ENCODE results near the gene MROH7.

The MROH7 gene

DNA sequence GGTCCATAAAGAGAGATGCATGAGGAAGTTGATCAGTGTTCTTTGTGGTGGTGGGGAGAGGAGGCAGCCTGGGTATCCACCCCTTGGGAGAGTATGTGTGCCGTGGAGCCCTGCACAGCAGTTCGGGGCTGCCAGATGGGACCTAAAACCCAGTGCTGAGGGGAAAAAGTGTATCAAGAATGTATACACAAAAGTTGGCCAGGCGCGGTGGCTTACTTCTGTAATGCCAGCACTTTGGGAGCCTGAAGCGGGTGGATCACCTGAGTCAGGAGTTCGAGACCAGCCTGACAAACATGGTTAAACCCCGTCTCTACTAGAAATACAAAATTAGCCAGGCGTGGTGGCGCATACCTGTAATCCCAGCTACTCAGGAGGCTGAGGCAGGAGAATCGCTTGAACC is 70.0 kb downstream of the MROH7 start:
- DNase-seq (ENCODE audit: low read depth, low spot score) = no peak

DNA sequence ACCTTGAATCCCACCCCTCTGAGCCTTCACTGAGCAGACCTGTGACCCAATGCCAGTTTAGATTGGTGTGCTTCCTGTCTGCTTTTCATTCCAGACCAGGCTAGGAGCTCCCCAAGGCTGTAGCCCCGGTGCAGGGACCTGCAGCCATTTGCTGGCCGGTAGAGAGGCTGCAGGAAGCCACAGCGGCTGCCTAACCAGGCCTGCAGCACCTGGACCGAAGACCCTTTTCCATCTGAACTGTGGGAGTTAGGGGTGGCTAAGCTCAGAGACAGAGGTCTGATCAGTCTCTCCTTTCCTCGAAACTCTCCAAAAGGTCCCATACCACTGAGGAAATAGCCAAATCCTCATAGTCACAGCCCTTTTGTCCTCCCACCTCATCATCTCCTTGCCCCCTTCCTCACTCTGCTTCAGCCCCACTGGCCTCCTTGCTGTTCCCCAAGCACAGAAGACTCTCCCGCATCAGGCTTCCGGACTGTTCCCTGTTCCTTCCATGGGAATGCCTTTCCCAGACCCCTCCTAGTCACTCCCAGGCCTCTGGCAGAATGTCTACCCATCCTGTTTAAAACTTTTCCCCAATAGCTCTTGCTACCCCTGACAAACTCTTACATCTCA is 73.4 kb downstream of the MROH7 start:
- no peak for DNase-seq (ENCODE audit: low read depth, low spot score)
- peak overlapping the region; percentile 62 for H3K4me3 ChIP-seq (ENCODE audit: low read length)

More for the DNA sequence above, 70.0 kb downstream of the MROH7 start:
- H3K4me3 ChIP-seq (ENCODE audit: low read length) = no peak overlapping the region

DNA sequence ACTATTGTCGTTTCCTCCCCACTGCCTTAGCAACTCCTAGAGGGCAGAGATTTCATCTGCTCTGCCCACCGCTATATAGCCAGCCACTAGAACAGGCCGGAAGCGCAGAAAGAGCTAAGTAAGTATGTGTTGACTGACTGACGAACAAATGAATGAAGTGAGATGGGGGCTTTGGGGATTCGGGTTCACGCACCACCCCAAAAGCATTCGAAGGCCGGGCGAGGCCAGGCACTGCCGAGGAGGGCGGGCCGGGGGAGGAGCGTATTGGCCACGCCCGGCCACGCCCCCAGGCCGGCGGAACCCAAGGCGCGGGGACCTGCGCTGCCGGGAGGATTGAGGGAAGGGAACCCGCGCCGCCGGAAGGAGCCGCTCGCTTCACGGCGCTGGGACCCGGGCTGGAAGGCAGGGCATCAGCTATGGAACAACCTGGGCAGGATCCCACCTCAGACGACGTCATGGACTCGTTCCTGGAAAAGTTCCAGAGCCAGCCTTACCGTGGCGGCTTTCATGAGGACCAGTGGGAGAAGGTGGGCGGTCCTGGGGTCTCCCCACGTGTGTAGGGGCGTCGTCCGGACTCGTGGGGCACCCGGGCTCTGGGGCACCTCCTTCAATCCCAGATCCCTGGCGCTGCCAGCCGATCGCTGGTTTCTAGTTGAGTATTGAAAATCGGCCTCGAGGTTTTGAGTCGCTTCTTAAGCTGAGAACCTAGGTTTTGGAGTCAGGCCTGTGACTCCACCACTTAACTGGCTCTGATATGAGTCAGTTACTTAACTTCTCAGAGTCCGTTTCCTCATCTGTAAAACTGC is 74.1 kb downstream of the MROH7 start, which contains the start of gene TTC4:
Gene TTC4 (plus strand): TSS at position 369 of the 806 bp plus-strand sequence. CDS start 48 bp downstream, at position 417.
- peak within 1 kb of the TSS; percentile 62 for H3K4me3 ChIP-seq (ENCODE audit: low read length)
- peak; percentile 68 for DNase-seq (ENCODE audit: low read depth, low spot score)

DNA sequence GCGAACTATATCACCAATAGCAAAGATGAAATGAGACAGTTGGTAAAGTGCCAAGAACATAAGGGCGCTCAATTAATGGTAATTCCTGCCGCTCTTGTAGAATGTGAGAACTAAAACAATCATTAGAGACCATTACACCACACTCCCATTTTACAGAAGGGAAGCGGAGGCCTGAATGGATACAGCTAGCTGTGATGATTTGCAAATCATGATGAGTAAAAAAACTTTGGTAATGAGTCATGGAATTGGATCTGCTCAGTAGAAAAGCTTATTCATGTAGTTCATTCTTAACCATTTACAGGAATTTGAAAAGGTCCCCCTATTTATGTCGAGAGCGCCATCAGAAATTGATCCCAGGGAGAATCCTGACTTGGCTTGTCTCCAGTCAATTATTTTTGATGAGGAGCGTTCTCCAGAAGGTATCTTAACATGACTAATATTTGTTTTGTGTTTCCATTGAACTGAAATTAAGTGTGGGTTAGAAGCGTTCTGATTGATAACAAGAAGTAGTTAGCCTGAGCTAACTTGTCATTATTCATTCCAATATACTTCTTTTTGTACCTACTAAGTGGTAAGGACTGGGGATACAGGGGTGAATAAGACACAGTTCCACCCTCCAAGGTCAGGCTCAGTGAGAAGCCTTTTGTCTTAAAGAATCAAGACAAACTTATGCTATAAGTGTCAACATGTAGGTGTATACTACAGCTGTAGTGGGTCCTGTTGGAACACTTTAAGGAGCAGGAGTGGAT is 74.9 kb downstream of the MROH7 start:
- DNase-seq (ENCODE audit: low read depth, low spot score) = no peak
- H3K4me3 ChIP-seq (ENCODE audit: low read length) = peak overlapping the region; percentile 62

DNA sequence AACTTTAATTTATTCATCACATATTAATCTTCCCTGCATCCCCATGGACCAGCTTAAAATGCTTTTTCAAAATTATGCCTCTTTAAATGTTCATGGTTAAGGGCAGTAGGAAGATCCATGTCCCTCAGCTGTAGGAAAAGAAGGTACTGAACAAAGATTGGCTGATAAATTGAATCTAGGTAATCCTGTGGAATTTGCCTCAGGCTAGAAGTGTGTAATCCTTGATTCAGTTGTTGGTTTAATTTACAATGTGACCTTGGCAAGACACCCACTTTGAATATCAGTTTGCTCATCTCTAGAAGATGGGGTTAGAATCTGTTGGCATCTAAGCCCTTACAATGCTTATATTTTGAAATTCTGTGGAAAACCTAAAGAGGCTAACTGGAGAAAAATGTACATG is 80.1 kb downstream of the MROH7 start:
- H3K4me3 ChIP-seq (ENCODE audit: low read length) = no peak overlapping the region
- DNase-seq (ENCODE audit: low read depth, low spot score) = no peak

DNA sequence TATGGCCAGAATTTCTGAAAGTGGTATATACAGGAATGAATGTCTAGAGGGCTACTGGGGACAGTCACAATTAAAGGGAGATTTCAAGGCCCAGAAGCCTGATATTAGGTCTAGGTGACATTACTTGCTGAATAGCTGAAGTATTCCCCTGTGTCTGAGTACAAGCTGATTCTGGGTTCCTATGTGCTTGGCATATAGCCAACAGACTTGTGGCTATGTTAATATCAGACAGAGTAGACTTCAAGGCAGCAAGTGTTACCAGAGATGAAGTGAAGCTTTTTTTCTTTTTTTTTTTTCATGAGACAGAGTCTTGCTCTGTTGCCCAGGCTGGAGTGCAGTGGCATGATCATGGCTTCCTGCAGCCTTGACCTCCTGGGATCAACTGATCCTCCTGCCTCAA is 82.4 kb downstream of the MROH7 start:
- peak; percentile 14 for DNase-seq (ENCODE audit: low read depth, low spot score)

DNA sequence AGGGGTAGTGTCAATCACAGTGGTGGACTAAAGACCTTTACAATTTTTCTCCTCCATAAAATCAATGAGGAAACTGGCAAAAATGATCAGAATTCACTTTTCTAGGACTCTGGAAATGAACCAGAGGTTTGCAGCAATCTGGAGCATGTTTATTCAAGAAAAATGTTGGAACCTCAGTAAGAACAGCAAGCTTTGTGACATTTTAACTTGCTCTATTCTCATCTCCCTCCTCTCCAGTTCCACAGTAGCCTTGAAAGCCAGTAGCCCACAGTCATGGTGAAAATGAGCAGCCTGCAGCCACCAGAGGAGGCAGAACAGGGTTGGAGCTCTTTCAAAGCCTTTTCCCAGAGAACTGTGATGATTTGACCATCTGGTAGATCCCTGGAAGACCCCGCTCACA is 83.2 kb downstream of the MROH7 start:
- DNase-seq (ENCODE audit: low read depth, low spot score) = no peak
- H3K4me3 ChIP-seq (ENCODE audit: low read length) = no peak overlapping the region

More for the DNA sequence above, 82.4 kb downstream of the MROH7 start:
- no peak overlapping the region for H3K4me3 ChIP-seq (ENCODE audit: low read length)

DNA sequence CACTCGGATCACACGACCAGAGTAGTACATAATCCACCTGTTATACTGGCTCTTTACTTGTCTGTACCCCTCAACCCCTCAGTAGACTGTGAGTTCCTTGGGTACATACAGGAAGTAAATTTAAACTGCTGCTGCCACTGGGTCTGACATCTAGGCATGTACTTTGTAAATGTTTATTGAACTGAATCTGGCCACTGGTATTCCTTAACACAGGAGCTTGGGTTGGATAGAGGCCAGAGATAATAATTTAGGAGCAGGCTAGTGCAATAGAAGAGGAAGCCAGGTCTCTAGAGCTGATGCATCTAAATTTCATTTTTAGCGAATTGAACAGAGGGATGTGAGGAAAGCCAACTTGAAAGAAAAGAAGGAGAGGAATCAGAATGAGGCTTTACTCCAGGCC is 86.4 kb downstream of the MROH7 start:
- DNase-seq (ENCODE audit: low read depth, low spot score) = no peak

DNA sequence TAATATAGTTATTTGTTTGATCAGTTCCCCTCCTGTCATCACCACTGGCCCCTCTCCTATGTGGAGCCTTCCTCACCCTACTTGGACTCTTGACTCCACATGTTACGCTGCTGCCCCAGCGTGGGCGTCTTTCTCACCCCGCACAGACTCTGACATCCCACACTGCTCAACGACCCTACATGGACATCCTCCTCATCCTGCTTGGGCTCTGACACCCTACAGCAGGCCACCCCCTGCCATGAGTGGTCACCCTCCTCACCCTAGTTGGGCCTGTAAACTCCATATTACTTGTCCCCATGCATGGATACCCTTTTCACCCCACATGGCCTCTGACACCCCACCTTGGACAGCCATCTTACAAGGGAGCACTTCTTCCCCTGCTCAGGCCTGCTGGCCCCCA is 95.1 kb downstream of the MROH7 start:
- no peak for DNase-seq (ENCODE audit: low read depth, low spot score)
- no peak overlapping the region for H3K4me3 ChIP-seq (ENCODE audit: low read length)

More for the DNA sequence above, 86.4 kb downstream of the MROH7 start:
- no peak overlapping the region for H3K4me3 ChIP-seq (ENCODE audit: low read length)

DNA sequence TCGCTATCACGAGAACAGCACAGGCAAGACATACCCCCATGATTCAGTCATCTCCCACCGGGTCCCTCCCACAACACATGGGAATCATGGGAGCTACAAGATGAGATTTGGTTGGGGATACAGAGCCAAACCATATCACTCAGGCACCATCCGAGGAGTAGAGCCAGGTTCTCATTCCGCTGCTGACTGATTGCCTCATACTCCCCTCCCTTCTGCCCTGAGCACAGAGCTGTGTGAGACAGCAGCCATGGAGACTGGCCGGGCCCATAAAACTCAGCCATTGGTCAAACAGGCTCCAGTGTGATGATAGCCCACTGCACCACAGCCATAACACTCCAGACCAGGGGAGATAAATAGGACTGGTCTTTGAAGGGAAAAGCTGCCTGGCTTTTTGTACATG is 96.7 kb downstream of the MROH7 start:
- DNase-seq (ENCODE audit: low read depth, low spot score) = no peak

DNA sequence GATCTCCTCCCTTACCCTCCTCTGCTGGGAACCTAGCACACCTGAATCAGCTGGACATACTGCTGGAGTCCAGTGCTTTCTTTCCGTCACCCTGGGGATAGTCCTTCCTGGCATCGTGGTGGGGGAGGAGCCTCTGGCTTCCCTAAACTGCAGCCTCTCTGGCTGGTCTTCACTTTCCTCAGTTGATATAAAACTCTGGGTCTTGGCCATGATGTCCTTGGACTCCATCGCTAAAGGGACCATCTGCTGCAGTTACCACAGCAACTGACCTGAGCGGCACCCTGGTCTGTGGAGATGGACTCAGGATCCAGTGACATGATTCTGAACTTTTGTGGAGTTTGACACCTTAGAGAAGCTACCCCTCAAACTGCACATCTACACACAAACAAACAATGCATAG is 99.9 kb downstream of the MROH7 start:
- DNase-seq (ENCODE audit: low read depth, low spot score) = no peak
- no peak overlapping the region for H3K4me3 ChIP-seq (ENCODE audit: low read length)

More for the DNA sequence above, 96.7 kb downstream of the MROH7 start:
- H3K4me3 ChIP-seq (ENCODE audit: low read length) = no peak overlapping the region

DNA sequence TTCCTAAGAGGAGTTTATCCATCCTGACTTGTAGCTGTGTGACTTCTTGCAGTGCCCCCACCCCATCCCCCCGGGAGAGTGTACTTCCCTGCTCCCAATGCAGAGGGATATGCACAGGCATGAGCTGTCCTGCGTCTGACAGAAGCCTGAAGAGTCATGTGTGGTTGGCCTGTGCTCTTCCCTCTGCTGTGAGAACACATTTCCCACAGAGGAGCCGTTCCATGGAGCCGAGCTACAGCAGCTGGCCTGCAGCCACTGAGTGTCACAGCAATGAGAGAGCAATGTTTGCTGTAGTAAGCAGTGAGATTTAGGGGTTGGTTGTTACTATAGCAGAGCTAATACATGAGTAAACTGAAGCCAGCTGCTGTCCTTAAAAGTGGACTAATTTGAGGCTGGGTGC is 100.7 kb downstream of the MROH7 start:
- no peak overlapping the region for H3K4me3 ChIP-seq (ENCODE audit: low read length)
- DNase-seq (ENCODE audit: low read depth, low spot score) = no peak

DNA sequence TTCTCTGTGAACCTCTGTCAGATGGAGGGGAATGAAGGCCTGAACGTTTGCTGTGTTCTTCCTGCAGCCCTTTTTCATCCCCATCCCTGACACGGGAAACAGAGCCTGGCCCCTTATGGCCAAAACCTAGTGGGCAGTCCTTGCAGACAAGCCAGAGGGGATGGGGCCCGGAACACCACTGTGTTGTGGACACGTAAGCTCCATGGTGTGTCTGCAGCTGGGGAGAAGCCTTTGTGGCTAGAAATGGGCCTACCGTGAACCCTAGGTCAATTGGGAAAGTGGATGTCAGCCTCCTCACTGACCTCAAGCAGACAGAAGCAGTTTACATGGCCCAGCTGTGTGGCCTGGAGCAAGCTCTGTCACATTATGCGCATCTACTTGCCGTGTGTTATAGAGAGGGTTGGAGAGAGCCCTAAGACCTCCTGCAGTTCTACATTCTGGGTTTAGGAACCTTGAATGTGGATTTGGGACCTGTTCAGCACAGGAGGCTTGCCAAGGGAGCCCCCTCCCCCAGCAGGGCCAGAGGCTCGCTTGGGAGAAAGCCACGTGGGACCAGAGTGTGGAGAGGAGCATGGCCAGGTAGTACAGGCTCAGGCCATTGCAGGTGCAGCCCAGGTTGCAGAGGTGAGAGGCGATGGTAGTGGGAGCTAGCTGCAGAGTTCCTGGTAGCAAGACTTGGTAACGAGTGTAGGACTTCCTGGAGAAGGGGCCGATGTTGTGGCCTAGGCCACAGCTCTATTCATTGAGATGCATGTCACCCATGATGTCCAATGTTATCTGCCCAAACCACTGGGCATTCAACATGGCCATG is 102.0 kb downstream of the MROH7 start:
- no peak overlapping the region for H3K4me3 ChIP-seq (ENCODE audit: low read length)
- no peak for DNase-seq (ENCODE audit: low read depth, low spot score)

DNA sequence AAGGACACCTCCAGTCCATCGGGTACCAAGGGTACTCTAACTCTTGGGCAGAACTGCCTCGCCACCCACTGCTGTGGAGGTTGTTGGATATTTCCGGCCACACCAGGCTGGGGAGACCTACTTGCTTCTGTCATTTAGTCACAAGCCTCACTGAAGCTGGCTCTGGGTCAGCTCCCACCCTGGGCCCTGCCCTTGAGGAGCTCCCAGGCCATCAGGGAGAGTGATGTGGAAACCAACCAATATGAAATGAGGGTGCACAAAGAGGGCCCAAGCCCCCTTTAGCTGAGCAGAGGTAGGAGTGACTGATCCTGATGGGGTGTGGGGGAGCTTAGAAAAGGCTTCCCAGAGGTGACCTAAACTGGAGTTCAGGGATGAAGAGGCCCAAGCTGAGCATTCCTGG is 103.1 kb downstream of the MROH7 start:
- DNase-seq (ENCODE audit: low read depth, low spot score) = no peak
- H3K4me3 ChIP-seq (ENCODE audit: low read length) = no peak overlapping the region

DNA sequence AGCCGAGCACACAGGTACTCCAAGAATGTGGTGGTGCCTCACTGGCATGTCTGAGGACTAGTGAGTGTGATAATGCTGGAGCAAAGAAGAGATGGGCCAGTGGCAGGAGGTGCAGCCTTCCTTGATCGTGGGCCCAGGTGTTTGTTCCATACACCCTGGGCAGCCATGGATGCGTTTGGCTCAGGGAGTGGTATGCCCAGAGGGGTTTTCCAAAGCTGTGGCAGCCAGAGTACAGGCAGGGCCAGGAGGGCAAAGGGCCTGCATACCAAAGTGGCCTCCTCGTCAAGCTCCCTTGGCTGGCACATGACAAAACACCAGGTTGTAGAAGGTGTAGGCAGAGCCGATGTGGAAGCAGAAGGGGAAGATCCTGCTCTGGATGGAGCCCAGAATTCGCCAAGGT is 103.7 kb downstream of the MROH7 start:
- DNase-seq (ENCODE audit: low read depth, low spot score) = no peak
- no peak overlapping the region for H3K4me3 ChIP-seq (ENCODE audit: low read length)

DNA sequence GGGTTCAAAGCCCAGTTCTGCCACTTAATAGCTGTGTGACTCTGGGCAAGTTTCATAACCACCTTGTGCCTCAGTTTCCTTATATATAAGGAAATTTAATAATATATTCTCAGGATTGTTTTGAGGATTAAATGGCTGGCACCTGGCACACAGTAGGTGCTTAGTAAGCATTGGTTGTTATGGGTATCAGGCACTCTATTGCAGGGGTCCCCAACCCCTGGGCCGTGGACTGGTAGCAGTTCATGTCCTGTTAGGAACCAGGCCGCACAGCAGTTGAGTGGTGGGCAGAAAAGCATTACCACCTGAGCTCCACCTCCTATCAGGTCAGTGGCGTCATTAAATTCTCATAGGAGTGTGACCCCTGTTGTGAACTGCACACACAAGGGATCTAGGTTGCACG is 104.3 kb downstream of the MROH7 start:
- no peak overlapping the region for H3K4me3 ChIP-seq (ENCODE audit: low read length)
- DNase-seq (ENCODE audit: low read depth, low spot score) = no peak

DNA sequence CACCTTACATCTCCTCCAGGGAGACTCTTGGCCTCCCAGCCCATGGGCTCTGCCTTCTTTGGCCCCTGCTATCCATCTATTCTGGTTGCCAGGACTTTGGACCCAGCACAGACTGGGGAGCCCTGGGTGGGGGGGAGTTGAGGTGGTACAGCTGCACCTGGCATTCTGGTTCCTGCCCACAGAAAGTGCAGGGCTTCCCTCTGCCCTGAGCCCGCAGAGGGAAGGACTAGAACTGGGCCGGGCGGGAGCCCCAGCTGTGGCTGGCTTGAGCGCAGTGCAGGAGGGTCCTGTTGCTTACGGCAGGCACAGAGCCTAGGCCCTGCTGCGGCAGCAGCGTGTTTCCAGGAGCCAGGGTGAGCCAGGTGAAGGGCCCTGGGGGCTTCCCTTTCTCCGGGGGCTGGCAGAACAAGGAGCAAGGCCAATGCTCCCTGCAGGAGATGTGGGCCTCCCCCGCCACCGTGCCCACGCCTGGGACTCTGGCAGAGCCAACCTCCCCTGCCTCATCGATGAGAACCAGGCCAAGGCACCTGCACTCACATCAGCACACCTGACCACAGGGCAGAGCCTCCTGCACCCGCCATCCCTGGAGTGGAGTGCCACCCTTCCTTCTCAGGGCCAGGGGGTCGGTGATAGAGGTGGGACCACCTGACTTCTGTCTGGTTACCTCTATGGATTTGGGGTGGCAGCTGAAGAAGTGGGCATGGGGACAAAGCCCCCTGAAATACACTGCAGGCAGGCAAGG is 106.7 kb downstream of the MROH7 start:
- DNase-seq (ENCODE audit: low read depth, low spot score) = no peak
- H3K4me3 ChIP-seq (ENCODE audit: low read length) = no peak overlapping the region

DNA sequence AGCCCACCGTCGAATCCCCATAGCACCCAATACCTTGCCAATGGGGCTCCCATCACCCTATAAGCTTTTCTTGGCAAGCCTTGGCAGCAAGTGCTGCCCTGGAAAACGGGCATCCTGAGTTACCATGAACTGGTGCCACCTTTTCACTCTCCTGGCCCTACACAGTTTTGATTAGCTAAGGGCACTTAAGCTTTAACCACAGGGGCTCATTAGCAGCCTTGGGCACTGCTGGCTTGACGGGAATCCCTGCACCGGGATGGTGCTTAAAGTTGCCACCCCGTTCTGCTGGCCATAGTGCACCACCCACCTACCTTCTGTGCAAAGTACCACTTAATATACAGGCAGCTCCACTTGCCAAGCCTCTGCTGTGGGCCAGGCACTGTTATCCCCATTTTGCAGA is 109.0 kb downstream of the MROH7 start:
- no peak overlapping the region for H3K4me3 ChIP-seq (ENCODE audit: low read length)
- no peak for DNase-seq (ENCODE audit: low read depth, low spot score)

DNA sequence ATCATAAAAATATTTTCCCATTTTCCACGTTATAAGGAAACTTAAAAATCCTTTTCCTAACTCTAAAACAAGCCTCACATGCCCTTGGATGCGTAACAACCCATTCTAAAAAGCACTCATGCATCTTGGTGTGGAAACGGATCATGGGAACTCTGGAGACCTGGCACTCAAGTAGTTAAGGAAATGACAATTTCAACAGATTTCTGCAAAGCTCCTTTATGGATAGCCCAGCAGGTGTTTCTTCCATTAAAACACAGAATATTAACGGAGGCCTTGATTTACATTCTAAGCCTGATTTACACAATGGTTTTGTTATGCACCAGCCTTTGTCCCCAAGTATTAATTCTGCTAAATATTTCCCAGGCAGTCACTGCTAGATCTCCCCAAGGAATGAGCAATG is 109.8 kb downstream of the MROH7 start:
- DNase-seq (ENCODE audit: low read depth, low spot score) = no peak
- no peak overlapping the region for H3K4me3 ChIP-seq (ENCODE audit: low read length)
